H9 (cell line): Measurements from ENCODE around the gene ARMC9. TPM values are rescaled to one million over a fixed set of nuclear protein-coding genes. Genes with fewer than 3 reads are reported as not detected.

Experiments used
- DNase-seq: peaks from one replicate; pipeline ENCODE4 v3.0.0-alpha.2; 2017
- H2AFZ ChIP-seq: one replicate; pipeline ENCODE4 v1.6.1; 2013; ENCODE audit warnings: mild to moderate bottlenecking, low read length, control low read depth, moderate library complexity
- H2AK5ac ChIP-seq: 2 replicates; pipeline ENCODE4 v1.6.1; 2013; ENCODE audit warnings: low read length, control low read depth, mixed read lengths; ENCODE audit not compliant: insufficient read length
- H2BK120ac ChIP-seq: one replicate; pipeline ENCODE4 v1.6.1; 2013; ENCODE audit warnings: low read depth, mild to moderate bottlenecking, low read length, control low read depth, inconsistent platforms; ENCODE audit not compliant: poor library complexity, severe bottlenecking
- H2BK12ac ChIP-seq: 2 replicates; pipeline ENCODE4 v1.6.1; 2013; ENCODE audit warnings: low read length, control low read depth, mixed read lengths, low read depth; ENCODE audit not compliant: insufficient read length
- H2BK15ac ChIP-seq: 2 replicates; pipeline ENCODE4 v1.6.1; 2013; ENCODE audit warnings: low read depth, low read length, control low read depth
- H2BK20ac ChIP-seq: one replicate; pipeline ENCODE4 v1.6.1; 2013; ENCODE audit warnings: low read depth, mild to moderate bottlenecking, low read length, control low read depth, inconsistent platforms; ENCODE audit not compliant: poor library complexity, severe bottlenecking
- H2BK5ac ChIP-seq: 2 replicates; pipeline ENCODE4 v1.6.1; 2013; ENCODE audit warnings: low read length, control low read depth, mixed read lengths; ENCODE audit not compliant: insufficient read length
- H3K14ac ChIP-seq: 2 replicates; pipeline ENCODE4 v1.6.1; 2013; ENCODE audit warnings: low read length, control low read depth; ENCODE audit not compliant: insufficient read depth
- H3K18ac ChIP-seq: 2 replicates; pipeline ENCODE4 v1.6.1; 2013; ENCODE audit warnings: low read depth, mild to moderate bottlenecking, mixed read lengths, low read length, control low read depth; ENCODE audit not compliant: insufficient read length
- H3K23ac ChIP-seq: 2 replicates; pipeline ENCODE4 v1.6.1; 2013; ENCODE audit warnings: low read length, control low read depth, mixed read lengths, low read depth; ENCODE audit not compliant: insufficient read length
- H3K23me2 ChIP-seq: 2 replicates; pipeline ENCODE4 v1.6.1; 2013; ENCODE audit warnings: low read depth, mild to moderate bottlenecking, mixed read lengths, low read length, control low read depth; ENCODE audit not compliant: insufficient read length, poor library complexity, severe bottlenecking
- H3K27ac ChIP-seq: 2 replicates; pipeline ENCODE4 v1.5.1; 2013; ENCODE audit warnings: low read length, control low read depth, mixed read lengths, low read depth; ENCODE audit not compliant: insufficient read length
- H3K27me3 ChIP-seq: 2 replicates; pipeline ENCODE4 v1.6.1; 2013; ENCODE audit warnings: low read length, control low read depth, inconsistent platforms; ENCODE audit not compliant: insufficient read depth
- H3K4ac ChIP-seq: 2 replicates; pipeline ENCODE4 v1.6.1; 2013; ENCODE audit warnings: low read depth, mild to moderate bottlenecking, control low read depth, inconsistent platforms, low read length, moderate library complexity
- H3K4me1 ChIP-seq: 2 replicates; pipeline ENCODE4 v1.6.1; 2013; ENCODE audit warnings: low read length, control low read depth, inconsistent platforms; ENCODE audit not compliant: insufficient read depth
- H3K4me2 ChIP-seq: 2 replicates; pipeline ENCODE4 v1.6.1; 2013; ENCODE audit warnings: low read length, control low read depth, mixed read lengths; ENCODE audit not compliant: insufficient read length, insufficient read depth
- H3K56ac ChIP-seq: 2 replicates; pipeline ENCODE4 v1.6.1; 2013; ENCODE audit warnings: low read depth, mild to moderate bottlenecking, mixed read lengths, low read length, control low read depth; ENCODE audit not compliant: insufficient read length
- H3K79me1 ChIP-seq: 2 replicates; pipeline ENCODE4 v1.6.1; 2013; ENCODE audit warnings: low read depth, mild to moderate bottlenecking, moderate library complexity, low read length, control low read depth, inconsistent platforms; ENCODE audit not compliant: insufficient read depth, poor library complexity, severe bottlenecking
- H3K79me2 ChIP-seq: 2 replicates; pipeline ENCODE4 v1.6.1; 2013; ENCODE audit warnings: low read length, control low read depth, inconsistent platforms; ENCODE audit not compliant: insufficient read depth
- H3K9ac ChIP-seq: 2 replicates; pipeline ENCODE4 v1.6.1; 2013; ENCODE audit warnings: low read length, control low read depth, mixed read lengths; ENCODE audit not compliant: insufficient read length; ENCODE audit errors: extremely low read depth
- H3K9me3 ChIP-seq: one replicate; pipeline ENCODE4 v1.6.1; 2013; ENCODE audit warnings: low read depth, low read length, inconsistent platforms; ENCODE audit not compliant: control insufficient read depth
- H3T11ph ChIP-seq: one replicate; pipeline ENCODE4 v1.6.1; 2013; ENCODE audit warnings: mild to moderate bottlenecking, low read length, control low read depth, inconsistent platforms
- H4K20me1 ChIP-seq: one replicate; pipeline ENCODE4 v1.6.1; 2013; ENCODE audit not compliant: control insufficient read depth, insufficient read length, insufficient read depth
- H4K5ac ChIP-seq: 2 replicates; pipeline ENCODE4 v1.6.1; 2013; ENCODE audit warnings: low read depth, mild to moderate bottlenecking, mixed read lengths, low read length, control low read depth; ENCODE audit not compliant: insufficient read length
- H4K8ac ChIP-seq: replicated peaks from 2 replicates; pipeline ENCODE4 v1.6.1; 2013; ENCODE audit warnings: low read length, control low read depth, mixed read lengths, low read depth; ENCODE audit not compliant: insufficient read length
- H4K91ac ChIP-seq: 2 replicates; pipeline ENCODE4 v1.6.1; 2013; ENCODE audit warnings: low read depth, mild to moderate bottlenecking, moderate library complexity, mixed read lengths, low read length, control low read depth; ENCODE audit not compliant: insufficient read length
- H3K27ac Mint-ChIP-seq, 3 experiments: 2 replicates in 2 of 3; 3 replicates in 1 of 3; pipeline ENCODE4 v1.8.0; 2020 to 2021; ENCODE audit warnings: mixed read lengths in 3 of 3, mild to moderate bottlenecking in 1 of 3, moderate library complexity in 1 of 3
- H3K27me3 Mint-ChIP-seq: 2 replicates; pipeline ENCODE4 v1.8.0; 2021; ENCODE audit warnings: low read depth, mild to moderate bottlenecking, moderate library complexity, mixed read lengths
- H3K36me3 Mint-ChIP-seq, 3 experiments: 2 replicates in 2 of 3; 3 replicates in 1 of 3; pipeline ENCODE4 v1.8.0; 2020 to 2021; ENCODE audit warnings: low read depth in 3 of 3, mixed read lengths in 3 of 3; ENCODE audit not compliant: insufficient read depth in 1 of 3
- H3K4me1 Mint-ChIP-seq, 2 experiments: 2 replicates each; pipeline ENCODE4 v1.8.0; 2020; ENCODE audit warnings: mixed read lengths in 2 of 2
- H3K4me3 Mint-ChIP-seq, 2 experiments: 2 replicates in 1 of 2; 3 replicates in 1 of 2; pipeline ENCODE4 v1.8.0; 2020 to 2021; ENCODE audit warnings: mild to moderate bottlenecking in 2 of 2, mixed read lengths in 2 of 2, moderate library complexity in 1 of 2
- H3K9me3 Mint-ChIP-seq, 2 experiments: 2 replicates in 1 of 2; 3 replicates in 1 of 2; pipeline ENCODE4 v1.8.0; 2020; ENCODE audit warnings: mild to moderate bottlenecking in 2 of 2, mixed read lengths in 2 of 2, moderate library complexity in 1 of 2
- CTCF ChIP-seq: fragments of 200-600 bp; sonication (generic); conservative IDR thresholded peaks from 3 replicates; pipeline ENCODE4 v1.8.0; 2021; ENCODE audit warnings: antibody characterized with exemption, mild to moderate bottlenecking
- WGBS: extraction: QIAGEN DNeasy Blood & Tissue Kit; methylation state at CpG from one replicate; pipeline ENCODE4 v1.1.7; 2013; ENCODE audit warnings: missing lambda C conversion rate, low lambda C conversion rate, mixed read lengths; ENCODE audit not compliant: insufficient read length; ENCODE audit errors: extremely low coverage; 5-methylcytosine and 5-hydroxymethylcytosine counted together
- total RNA-seq: library from RNA; stranded (reverse); gene quantifications from 2 replicates; pipeline ENCODE4 v1.2.1, GENCODE V29; 2021

Gene ARMC9
- total RNA-seq, 1 experiment from 2014 or later: 37.6 TPM

DNA sequence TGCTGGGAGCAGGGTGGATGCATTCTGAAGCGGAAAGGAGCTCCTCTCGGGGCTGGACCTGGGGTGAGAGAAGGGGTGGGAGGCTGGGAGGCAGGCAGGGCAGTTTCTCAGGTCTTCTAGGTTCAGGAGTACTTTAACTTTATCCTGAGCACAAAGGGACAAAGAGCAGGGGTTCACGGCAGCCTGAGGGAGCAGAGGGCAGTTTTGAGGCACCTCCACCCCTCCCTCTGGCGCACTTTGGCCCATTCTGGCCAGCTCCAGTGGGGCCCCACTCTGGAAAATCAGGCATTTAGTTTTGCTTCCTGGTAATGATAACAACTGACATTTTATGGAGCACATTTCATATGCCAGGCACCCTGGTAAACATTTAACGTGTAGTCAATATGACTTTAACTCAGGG lies 211.3 kb downstream of the ARMC9 start:
- Mint-ChIP-seq H3K4me3 (no peak overlapping the region), H3K27ac (peak overlapping the region; percentile 100; a peak in 6 of 7 replicates), H3K36me3 (peaks cover 3 to 12% (median 7%) of the 10 kb centered on the region in 3 experiments; a peak in 5 of 7 replicates), H3K9me3 (peaks cover 16 to 26% of the 10 kb centered on the region in 2 experiments), H3K27me3 (no peaks in the 10 kb centered on the region; the same call in 1 of the 2 replicates), H3K4me1 (peaks cover 63 to 69% of the 10 kb centered on the region in 2 experiments)
- no peak overlapping the region for H3K14ac ChIP-seq
- no peaks in the 10 kb centered on the region for H3K9me3 ChIP-seq
- peaks cover 9% of the 10 kb centered on the region; the same call in 1 of the 2 replicates for H3K4me1 ChIP-seq
- no peak overlapping the region for H3K4ac ChIP-seq
- no peak overlapping the region for H2AK5ac ChIP-seq
- TF ChIP-seq CTCF: no peak
- no peak overlapping the region for H2BK20ac ChIP-seq
- peak overlapping the region; percentile 26 for H2BK120ac ChIP-seq
- no peak overlapping the region for H2AFZ ChIP-seq
- H3K23me2 ChIP-seq: peaks cover 9% of the 10 kb centered on the region
- H3K4me2 ChIP-seq: no peak overlapping the region
- H3K27ac ChIP-seq: no peak overlapping the region
- H3K23ac ChIP-seq: no peak overlapping the region
- no peak overlapping the region for H3T11ph ChIP-seq
- no peak overlapping the region for H3K56ac ChIP-seq
- H4K91ac ChIP-seq: peak overlapping the region; percentile 71
- WGBS: no CpG with 5 or more reads among the region's 5 CpGs
- H2BK5ac ChIP-seq: no peak overlapping the region
- H2BK12ac ChIP-seq: no peak overlapping the region
- DNase-seq: no peak
- H4K8ac ChIP-seq: no peak overlapping the region
- H3K79me2 ChIP-seq: no peaks in the 10 kb centered on the region
- no peak overlapping the region for H3K9ac ChIP-seq
- no peaks in the 10 kb centered on the region for H3K27me3 ChIP-seq
- peak overlapping the region; percentile 15 for H3K18ac ChIP-seq
- no peaks in the 10 kb centered on the region for H3K79me1 ChIP-seq
- no peak overlapping the region; the same call in 1 of the 2 replicates for H2BK15ac ChIP-seq
- H4K5ac ChIP-seq: no peak overlapping the region
- no peaks in the 10 kb centered on the region for H4K20me1 ChIP-seq
